Activated CD8-positive, alpha-beta T cell treated with anti-CD3 and anti-CD28 coated beads for 36 hours (primary cell): ENCODE results near the gene PGM2. TPM values are rescaled to one million over a fixed set of nuclear protein-coding genes. Genes with fewer than 3 reads are reported as not detected.
A peak's percentile ranks its signal among the peaks of the same experiment; 100 is the strongest.

ENCODE experiments used
- ATAC-seq: fragments of 200-7000 bp; cut with Tn5 transposase; one replicate; pipeline ENCODE4 v1.10.0; 2021; ENCODE audit warnings: mild to moderate bottlenecking, moderate library complexity
- CTCF ChIA-PET: fragments of 350-600 bp; sonication (Branson Sonifier 250); formaldehyde crosslinking; loops from one replicate; lab custom pipeline; 2021; ENCODE audit warnings: antibody characterized with exemption; lab: Charles Lee
- POLR2A ChIA-PET: fragments of 350-600 bp; sonication (Branson Sonifier 250); formaldehyde crosslinking; loops from one replicate; lab custom pipeline; 2021; ENCODE audit warnings: antibody characterized with exemption; lab: Charles Lee
- DNase-seq: peaks from one replicate; pipeline ENCODE4 v3.0.0-alpha.2; 2020
- H3K27ac Mint-ChIP-seq: one replicate; pipeline ENCODE4 v1.8.0; 2021; ENCODE audit warnings: mild to moderate bottlenecking, mixed read lengths
- H3K27me3 Mint-ChIP-seq: one replicate; pipeline ENCODE4 v1.8.0; 2021; ENCODE audit warnings: mixed read lengths
- H3K36me3 Mint-ChIP-seq: one replicate; pipeline ENCODE4 v1.8.0; 2021; ENCODE audit warnings: low read depth, mixed read lengths
- H3K4me1 Mint-ChIP-seq: one replicate; pipeline ENCODE4 v1.8.0; 2021; ENCODE audit warnings: low read depth, mixed read lengths
- H3K4me3 Mint-ChIP-seq: one replicate; pipeline ENCODE4 v1.8.0; 2021; ENCODE audit warnings: mild to moderate bottlenecking, moderate library complexity, mixed read lengths
- H3K9me3 Mint-ChIP-seq: one replicate; pipeline ENCODE4 v1.8.0; 2021; ENCODE audit warnings: mixed read lengths
- CTCF ChIP-seq: fragments of 200-600 bp; IDR thresholded peaks from one replicate; pipeline ENCODE4 v1.8.0; 2022; ENCODE audit warnings: antibody characterized with exemption, mild to moderate bottlenecking
- intact Hi-C: fragments of 100-400 bp; cut with micrococcal nuclease; formaldehyde crosslinking; loops from one replicate; pipeline ENCODE4 v1.10.0; 2022
- total RNA-seq, 2 experiments: library from RNA; stranded (reverse); gene quantifications; one replicate each; pipeline ENCODE4 v1.2.3, GENCODE V29; 2021

Gene PGM2
- total RNA-seq, 2 experiments from 2014 or later = 63.0 to 67.6 TPM

- peaks cover 31% of the 10 kb centered on the region for H3K36me3 Mint-ChIP-seq
- no peak for TF ChIP-seq CTCF
- no peak overlapping the region for H3K4me3 Mint-ChIP-seq
- DNase-seq (no peak), ATAC-seq (no peak)
- ChIA-PET CTCF (no interaction called here), POLR2A (interaction anchor here (1.2 kb wide), 1 partner anchor 22 kb away, joined by 4 read pairs; the partner anchor contains the start of gene TBC1D1)
- no peaks in the 10 kb centered on the region for H3K27me3 Mint-ChIP-seq
- H3K27ac Mint-ChIP-seq = no peak overlapping the region
- peaks cover 19% of the 10 kb centered on the region for H3K4me1 Mint-ChIP-seq
- intact Hi-C loops = no loop called here
- no peaks in the 10 kb centered on the region for H3K9me3 Mint-ChIP-seq
These were observed 41.8 kb downstream of the PGM2 start for GRCh38 chr4:37868238-37868637.

- H3K27ac Mint-ChIP-seq = no peak overlapping the region
These were observed 46.0 kb downstream of the PGM2 start for GRCh38 chr4:37872310-37872988.

GRCh38 chr4:37873386-37873785 is 46.9 kb downstream of the PGM2 start:
- H3K36me3 Mint-ChIP-seq = peaks cover 14% of the 10 kb centered on the region
- H3K4me1 Mint-ChIP-seq = peaks cover 22% of the 10 kb centered on the region
- POLR2A ChIA-PET = no interaction called here
- no peak overlapping the region for H3K27ac Mint-ChIP-seq
- intact Hi-C loops = no loop called here
- no peaks in the 10 kb centered on the region for H3K9me3 Mint-ChIP-seq
- CTCF ChIA-PET = no interaction called here
- H3K27me3 Mint-ChIP-seq = no peaks in the 10 kb centered on the region
- no peak overlapping the region for H3K4me3 Mint-ChIP-seq
- no peak for TF ChIP-seq CTCF
- ATAC-seq (peak; percentile 72), DNase-seq (no peak)

More at GRCh38 chr4:37872310-37872988, 46.0 kb downstream of the PGM2 start:
- no peaks in the 10 kb centered on the region for H3K9me3 Mint-ChIP-seq
- ChIA-PET POLR2A (interaction anchor here (1.0 kb wide), 1 partner anchor 12 kb away, joined by 3 read pairs; no protein-coding TSS in a partner anchor), CTCF (no interaction called here)
- intact Hi-C loops = no loop called here
- no peak overlapping the region for H3K4me3 Mint-ChIP-seq
- H3K27me3 Mint-ChIP-seq = no peaks in the 10 kb centered on the region
- H3K36me3 Mint-ChIP-seq = peaks cover 19% of the 10 kb centered on the region
- no peak for DNase-seq
- peaks cover 22% of the 10 kb centered on the region for H3K4me1 Mint-ChIP-seq
- peak; percentile 68 for ATAC-seq
- no peak for TF ChIP-seq CTCF

GRCh38 chr4:37876156-37876555 is 49.7 kb downstream of the PGM2 start:
- ChIA-PET POLR2A (interaction anchor here (1.4 to 1.5 kb wide), 2 partner anchors 13 to 15 kb away, joined by 4 read pairs; partner anchors contain the start of gene TBC1D1), CTCF (interaction anchor here (1.2 kb wide), 2 partner anchors 9 to 36 kb away, joined by 3 to 4 read pairs; no protein-coding TSS in a partner anchor)
- no peak overlapping the region for H3K4me3 Mint-ChIP-seq
- H3K36me3 Mint-ChIP-seq = peaks cover 3% of the 10 kb centered on the region
- DNase-seq (no peak), ATAC-seq (no peak)
- H3K4me1 Mint-ChIP-seq = peaks cover 20% of the 10 kb centered on the region
- intact Hi-C loops = no loop called here
- no peaks in the 10 kb centered on the region for H3K27me3 Mint-ChIP-seq
- H3K9me3 Mint-ChIP-seq = no peaks in the 10 kb centered on the region
- TF ChIP-seq CTCF = no peak
- no peak overlapping the region for H3K27ac Mint-ChIP-seq

- ChIA-PET POLR2A (no interaction called here), CTCF (interaction anchor here (0.8 kb wide), 1 partner anchor 9 kb away, joined by 3 read pairs; no protein-coding TSS in a partner anchor)
- no peaks in the 10 kb centered on the region for H3K9me3 Mint-ChIP-seq
- H3K27me3 Mint-ChIP-seq = no peaks in the 10 kb centered on the region
- no peaks in the 10 kb centered on the region for H3K36me3 Mint-ChIP-seq
- H3K4me1 Mint-ChIP-seq = no peaks in the 10 kb centered on the region
- no peak overlapping the region for H3K27ac Mint-ChIP-seq
- intact Hi-C loops = no loop called here
- no peak overlapping the region for H3K4me3 Mint-ChIP-seq
- ATAC-seq (no peak), DNase-seq (no peak)
- TF ChIP-seq CTCF = no peak
These were observed 52.9 kb downstream of the PGM2 start for GRCh38 chr4:37879365-37879764.
